ENCODE measurements around the gene PPP6R3. TPM values are rescaled to one million over a fixed set of nuclear protein-coding genes. Genes with fewer than 3 reads are reported as not detected.
"Not testable (repeated sequence)": the region's sequence is repeated elsewhere in the genome, so short reads cannot be mapped to it uniquely, and the experiment has no call there.

Gene PPP6R3
- total RNA-seq, 1 experiment from 2014 or later: 153 TPM

DNA sequence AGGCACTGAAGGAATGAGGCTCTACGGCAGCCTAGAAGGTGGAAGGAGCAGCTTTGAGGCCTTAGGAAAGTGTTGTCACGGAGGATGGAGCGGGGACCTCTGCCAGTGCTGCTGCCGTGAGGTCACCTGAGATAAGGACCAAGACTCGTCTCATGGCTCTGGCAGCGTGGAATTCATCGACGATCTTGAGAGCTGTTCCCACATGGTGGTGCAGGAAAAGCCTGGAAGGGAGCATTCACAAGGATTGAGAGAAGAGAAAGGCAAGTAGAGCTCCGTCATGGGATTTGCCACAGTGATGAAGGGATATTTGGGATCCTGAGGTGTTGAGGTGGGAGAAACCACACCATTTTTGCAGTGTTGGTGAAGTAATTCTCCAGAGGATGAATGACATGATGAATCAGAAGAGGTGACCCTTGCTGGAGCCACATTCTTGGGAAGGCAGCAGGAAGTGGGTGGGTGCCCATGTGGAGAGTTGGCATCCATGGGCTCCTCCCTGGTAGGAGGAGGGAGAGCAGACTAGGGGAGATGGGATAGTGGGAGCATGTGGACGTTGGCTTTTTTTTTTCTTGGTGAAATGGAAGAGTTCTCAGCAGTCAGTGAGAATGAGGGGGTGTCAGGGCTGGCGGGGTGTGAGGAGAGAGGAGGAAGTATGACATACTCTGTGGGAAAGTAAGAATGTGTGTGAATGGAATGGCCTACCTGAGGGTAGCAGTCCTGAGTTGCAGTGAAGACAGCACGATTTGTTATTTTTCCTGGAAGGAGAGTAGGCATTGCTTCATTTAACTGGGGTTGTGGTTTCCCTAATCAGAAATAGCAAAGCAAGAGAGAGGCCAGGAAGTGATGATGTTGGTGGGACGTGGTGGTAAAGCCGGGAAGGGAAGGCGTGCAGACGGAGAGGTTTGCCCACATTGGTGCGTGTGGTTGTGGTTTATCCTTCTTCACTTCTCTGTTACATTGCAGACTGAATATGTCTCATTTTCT is 11.1 kb downstream of the PPP6R3 start:
- Histone ChIP-seq H3K27ac (ENCODE audit: low read depth, low read length, poor library complexity, severe bottlenecking) (no peak overlapping the region), H3K36me3 (ENCODE audit: insufficient read depth, low read length, poor library complexity, severe bottlenecking) (peaks cover 6% of the 10 kb centered on the region), H3K4me3 (ENCODE audit: low read depth, low read length, poor library complexity, severe bottlenecking) (no peak overlapping the region), H3K9me3 (ENCODE audit: low read depth, low read length, poor library complexity, severe bottlenecking) (no peaks in the 10 kb centered on the region), H3K4me1 (ENCODE audit: insufficient read depth, low read length, poor library complexity, severe bottlenecking) (peaks cover 34% of the 10 kb centered on the region), H3K27me3 (replicated peaks; ENCODE audit: insufficient read depth, low read depth, low read length, poor library complexity) (no peaks in the 10 kb centered on the region)
- POLR2A ChIA-PET (ENCODE audit: low non-redundant PET): no interaction called here
- no peak for TF ChIP-seq EZH2 (IDR thresholded peaks at IDR 0.05; ENCODE audit: borderline replicate concordance, low read depth, low read length, poor library complexity, severe bottlenecking)
- TF ChIP-seq, protein P1, sequence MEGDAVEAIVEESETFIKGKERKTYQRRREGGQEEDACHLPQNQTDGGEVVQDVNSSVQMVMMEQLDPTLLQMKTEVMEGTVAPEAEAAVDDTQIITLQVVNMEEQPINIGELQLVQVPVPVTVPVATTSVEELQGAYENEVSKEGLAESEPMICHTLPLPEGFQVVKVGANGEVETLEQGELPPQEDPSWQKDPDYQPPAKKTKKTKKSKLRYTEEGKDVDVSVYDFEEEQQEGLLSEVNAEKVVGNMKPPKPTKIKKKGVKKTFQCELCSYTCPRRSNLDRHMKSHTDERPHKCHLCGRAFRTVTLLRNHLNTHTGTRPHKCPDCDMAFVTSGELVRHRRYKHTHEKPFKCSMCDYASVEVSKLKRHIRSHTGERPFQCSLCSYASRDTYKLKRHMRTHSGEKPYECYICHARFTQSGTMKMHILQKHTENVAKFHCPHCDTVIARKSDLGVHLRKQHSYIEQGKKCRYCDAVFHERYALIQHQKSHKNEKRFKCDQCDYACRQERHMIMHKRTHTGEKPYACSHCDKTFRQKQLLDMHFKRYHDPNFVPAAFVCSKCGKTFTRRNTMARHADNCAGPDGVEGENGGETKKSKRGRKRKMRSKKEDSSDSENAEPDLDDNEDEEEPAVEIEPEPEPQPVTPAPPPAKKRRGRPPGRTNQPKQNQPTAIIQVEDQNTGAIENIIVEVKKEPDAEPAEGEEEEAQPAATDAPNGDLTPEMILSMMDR (conservative IDR thresholded peaks at IDR 0.05; ENCODE audit: low read depth, low read length): no peak
- CTCF ChIA-PET: no interaction called here
- DNase-seq (ENCODE audit: low spot score): no peak
- no TSS peak for BruUV-seq (replicated peaks)
- intact Hi-C loops (cut with micrococcal nuclease; ENCODE audit: unreplicated experiment): no loop called here

DNA sequence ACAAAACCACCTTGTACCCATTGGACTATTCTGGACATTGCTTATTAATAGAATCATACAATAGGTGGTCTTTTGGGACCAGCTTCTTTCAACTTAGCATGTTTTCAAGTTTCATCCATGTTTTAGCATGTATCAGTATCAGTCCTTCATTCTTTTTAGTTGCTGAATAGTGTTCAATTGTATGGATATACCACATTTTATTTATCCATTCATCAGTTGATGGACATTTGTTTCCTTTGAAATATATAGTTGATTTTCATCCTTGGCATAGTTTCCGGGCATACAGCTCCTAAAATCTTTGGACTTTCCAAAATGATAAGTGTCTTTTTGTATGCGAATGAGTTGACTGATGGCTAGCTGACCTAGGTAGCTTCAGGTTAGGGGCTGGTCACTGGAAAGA is 12.2 kb downstream of the PPP6R3 start:
- Histone ChIP-seq H3K27ac (ENCODE audit: low read depth, low read length, poor library complexity, severe bottlenecking) (no peak overlapping the region), H3K4me3 (ENCODE audit: low read depth, low read length, poor library complexity, severe bottlenecking) (no peak overlapping the region), H3K4me1 (ENCODE audit: insufficient read depth, low read length, poor library complexity, severe bottlenecking) (peaks cover 26% of the 10 kb centered on the region), H3K36me3 (ENCODE audit: insufficient read depth, low read length, poor library complexity, severe bottlenecking) (peaks cover 6% of the 10 kb centered on the region), H3K9me3 (ENCODE audit: low read depth, low read length, poor library complexity, severe bottlenecking) (no peaks in the 10 kb centered on the region), H3K27me3 (replicated peaks; ENCODE audit: insufficient read depth, low read depth, low read length, poor library complexity) (no peaks in the 10 kb centered on the region)
- CTCF ChIA-PET: no interaction called here
- TF ChIP-seq, protein P1 (conservative IDR thresholded peaks at IDR 0.05; ENCODE audit: low read depth, low read length): no peak
- TF ChIP-seq EZH2 (IDR thresholded peaks at IDR 0.05; ENCODE audit: borderline replicate concordance, low read depth, low read length, poor library complexity, severe bottlenecking): no peak
- POLR2A ChIA-PET (ENCODE audit: low non-redundant PET): no interaction called here
- DNase-seq (ENCODE audit: low spot score): no peak
- BruUV-seq (replicated peaks): no TSS peak
- intact Hi-C loops (cut with micrococcal nuclease; ENCODE audit: unreplicated experiment): no loop called here

DNA sequence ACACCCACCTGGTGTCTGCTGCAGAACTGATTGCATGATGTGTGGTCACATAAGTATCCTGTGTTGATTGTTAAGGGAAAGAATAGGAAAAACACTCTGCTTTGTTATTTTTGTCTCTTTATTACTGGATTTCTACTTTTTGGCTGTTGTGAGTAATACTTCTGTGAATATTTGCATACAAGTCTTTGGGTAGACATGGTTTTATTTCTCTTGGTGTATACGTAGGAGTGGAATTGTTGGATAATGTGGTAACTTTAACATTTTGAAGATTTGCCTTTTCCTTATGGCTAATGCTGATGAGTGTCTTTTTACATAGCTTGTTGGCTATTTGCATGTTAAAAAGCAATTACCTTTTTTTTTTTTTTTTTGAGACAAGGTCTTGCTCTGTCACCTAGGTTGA is 13.1 kb downstream of the PPP6R3 start:
- intact Hi-C loops (cut with micrococcal nuclease; ENCODE audit: unreplicated experiment): no loop called here
- ChIA-PET CTCF (interaction anchor here (0.7 kb wide), 1 partner anchor 24 kb away, joined by 7 read pairs; no protein-coding TSS in a partner anchor), POLR2A (ENCODE audit: low non-redundant PET) (no interaction called here)

DNA sequence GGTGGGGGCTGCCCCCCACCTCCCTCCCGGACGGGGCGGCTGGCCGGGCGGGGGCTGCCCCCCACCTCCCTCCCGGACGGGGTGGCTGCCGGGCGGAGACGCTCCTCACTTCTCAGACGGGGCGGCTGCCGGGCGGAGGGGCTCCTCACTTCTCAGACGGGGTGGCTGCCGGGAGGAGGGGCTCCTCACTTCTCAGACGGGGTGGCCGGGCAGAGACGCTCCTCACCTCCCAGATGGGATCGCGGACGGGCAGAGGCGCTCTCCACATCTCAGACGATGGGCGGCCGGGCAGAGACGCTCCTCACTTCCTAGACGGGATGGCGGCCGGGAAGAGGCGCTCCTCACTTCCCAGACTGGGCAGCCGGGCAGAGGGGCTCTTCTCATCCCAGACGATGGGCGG is 15.1 kb downstream of the PPP6R3 start:
- DNase-seq (ENCODE audit: low spot score); H3K9me3 ChIP-seq (ENCODE audit: low read depth, low read length, poor library complexity, severe bottlenecking); H3K4me3 ChIP-seq (ENCODE audit: low read depth, low read length, poor library complexity, severe bottlenecking); H3K4me1 ChIP-seq (ENCODE audit: insufficient read depth, low read length, poor library complexity, severe bottlenecking); intact Hi-C loops (cut with micrococcal nuclease; ENCODE audit: unreplicated experiment); BruUV-seq (replicated peaks); H3K36me3 ChIP-seq (ENCODE audit: insufficient read depth, low read length, poor library complexity, severe bottlenecking); POLR2A ChIA-PET (ENCODE audit: low non-redundant PET); H3K27me3 ChIP-seq (replicated peaks; ENCODE audit: insufficient read depth, low read depth, low read length, poor library complexity); CTCF ChIA-PET; H3K27ac ChIP-seq (ENCODE audit: low read depth, low read length, poor library complexity, severe bottlenecking): not testable (repeated sequence)

More for the DNA sequence above, 13.1 kb downstream of the PPP6R3 start:
- Histone ChIP-seq H3K36me3 (ENCODE audit: insufficient read depth, low read length, poor library complexity, severe bottlenecking) (peaks cover 6% of the 10 kb centered on the region), H3K4me3 (ENCODE audit: low read depth, low read length, poor library complexity, severe bottlenecking) (no peak overlapping the region), H3K27me3 (replicated peaks; ENCODE audit: insufficient read depth, low read depth, low read length, poor library complexity) (no peaks in the 10 kb centered on the region), H3K4me1 (ENCODE audit: insufficient read depth, low read length, poor library complexity, severe bottlenecking) (peaks cover 25% of the 10 kb centered on the region), H3K27ac (ENCODE audit: low read depth, low read length, poor library complexity, severe bottlenecking) (no peak overlapping the region), H3K9me3 (ENCODE audit: low read depth, low read length, poor library complexity, severe bottlenecking) (no peaks in the 10 kb centered on the region)
- no peak for DNase-seq (ENCODE audit: low spot score)
- TF ChIP-seq, protein P1 (conservative IDR thresholded peaks at IDR 0.05; ENCODE audit: low read depth, low read length): no peak
- no peak for TF ChIP-seq EZH2 (IDR thresholded peaks at IDR 0.05; ENCODE audit: borderline replicate concordance, low read depth, low read length, poor library complexity, severe bottlenecking)
- BruUV-seq (replicated peaks): no TSS peak
